HepG2 (cell line): ENCODE results near the gene AMBRA1. TPM values are rescaled to one million over a fixed set of nuclear protein-coding genes. Genes with fewer than 3 reads are reported as not detected.

Experiments
- CBX1 ChIP-seq: IDR thresholded peaks from one replicate; pipeline ENCODE4 v1.6.1; 2016; ENCODE audit warnings: antibody characterized with exemption, low read depth
- MAFF ChIP-seq: IDR thresholded peaks from 2 replicates; pipeline ENCODE4 v1.6.1; 2011; ENCODE audit warnings: low read depth, low read length, improper control_type of control experiment
- PRDM10 ChIP-seq: sonication (generic); formaldehyde crosslinking; IDR thresholded peaks from 2 replicates; pipeline ENCODE4 v1.4.0; 2020; ENCODE audit warnings: low read depth, missing genetic modification reagents
- PRDM4 ChIP-seq: sonication (generic); formaldehyde crosslinking; IDR thresholded peaks from 2 replicates; pipeline ENCODE4 v1.9.0; 2021; ENCODE audit warnings: missing genetic modification reagents, borderline replicate concordance
- SOX13 ChIP-seq, 3 experiments: fragments of 450-650 bp in 1 of 3; sonication (generic) in 1 of 3; formaldehyde crosslinking in 1 of 3; IDR thresholded peaks in 2 of 3; conservative IDR thresholded peaks in 1 of 3; 2 replicates each; pipeline versions ENCODE4 v1.5.0 to v1.6.1; 2016 to 2020; ENCODE audit warnings: antibody characterized with exemption in 1 of 3, mild to moderate bottlenecking in 1 of 3, missing compliant biosample characterization in 1 of 3, missing genetic modification reagents in 1 of 3, moderate library complexity in 1 of 3
- STAT6 ChIP-seq: sonication (generic); formaldehyde crosslinking; IDR thresholded peaks from 2 replicates; pipeline ENCODE4 v1.4.0; 2020; ENCODE audit warnings: missing genetic modification reagents, mild to moderate bottlenecking, borderline replicate concordance
- polyA plus RNA-seq, 8 experiments: library from polyadenylated mRNA; depleted of rRNA in 3 of 8; stranded (reverse) in 7 of 8; unstranded in 1 of 8; fragments of >200 nt; fragmentation: Illumina TruSeq in 4 of 8; extraction: Trizol in 4 of 8; gene quantifications; 2 replicates each; pipeline versions ENCODE4 v1.2.1 to v1.2.3, GENCODE V29; 2011 to 2016; ENCODE audit warnings: low read depth in 4 of 8, missing spikeins in 1 of 8, mixed read lengths in 1 of 8; ENCODE audit not compliant: insufficient read depth in 1 of 8
- total RNA-seq, 5 experiments: library from RNA; depleted of rRNA; stranded (reverse); fragments of >200 nt; fragmentation: Illumina TruSeq; extraction: Trizol; gene quantifications; 2 replicates each; pipeline ENCODE4 v1.2.3, GENCODE V29; 2016; ENCODE audit warnings: low read depth in 1 of 5

AMBRA1 gene
- total and polyA plus RNA-seq, 2 of the 13 experiments (the other 11 are each of a cell fraction or from before 2014, with no cell fraction given) = 15.7 to 26.0 TPM

GRCh38 chr11:46477136-46477535 is 116.7 kb downstream of the AMBRA1 start (continued):
- TF ChIP-seq PRDM4 (CRISPR knock-in tag) (no peak), SOX13 (IDR thresholded peaks at IDR 0.05) (no peak), SOX13 (CRISPR knock-in tag; conservative IDR thresholded peaks at IDR 0.05 in 1 of 2, IDR thresholded peaks at IDR 0.05 in 1 of 2) (no peak), STAT6 (CRISPR knock-in tag) (no peak), PRDM10 (CRISPR knock-in tag) (no peak), MAFF (no peak), CBX1 (no peak)
